Endodermal cell (in vitro differentiated cells): ENCODE measurements around the gene TMEM240. TPM values are rescaled to one million over a fixed set of nuclear protein-coding genes. Genes with fewer than 3 reads are reported as not detected.

Experiments
- DNase-seq: peaks from one replicate; pipeline ENCODE4 v3.0.0-alpha.2; 2017
- H3K27ac ChIP-seq: 2 replicates; pipeline ENCODE4 v1.5.1; 2013; ENCODE audit warnings: mild to moderate bottlenecking, low read depth, low read length, moderate library complexity
- H3K27me3 ChIP-seq: 2 replicates; pipeline ENCODE4 v1.6.1; 2013; ENCODE audit warnings: mild to moderate bottlenecking, low read length, moderate library complexity; ENCODE audit not compliant: insufficient read depth, control insufficient read depth, poor library complexity, severe bottlenecking
- H3K36me3 ChIP-seq: 2 replicates; pipeline ENCODE4 v1.7.0; 2013; ENCODE audit warnings: mild to moderate bottlenecking, low read length, moderate library complexity; ENCODE audit not compliant: control insufficient read depth, insufficient read depth
- H3K4me1 ChIP-seq: one replicate; pipeline ENCODE4 v1.7.0; 2013; ENCODE audit warnings: low read length; ENCODE audit not compliant: control insufficient read depth, insufficient read depth
- H3K4me3 ChIP-seq: 2 replicates; pipeline ENCODE4 v1.5.1; 2013; ENCODE audit warnings: mild to moderate bottlenecking, low read length, moderate library complexity
- H3K9ac ChIP-seq: 2 replicates; pipeline ENCODE4 v1.6.1; 2013; ENCODE audit warnings: mild to moderate bottlenecking, low read length, moderate library complexity; ENCODE audit not compliant: poor library complexity, severe bottlenecking; ENCODE audit errors: extremely low read depth
- H3K9me3 ChIP-seq: 2 replicates; pipeline ENCODE4 v1.6.1; 2013; ENCODE audit warnings: mild to moderate bottlenecking, low read length, moderate library complexity; ENCODE audit not compliant: control insufficient read depth
- H3K27ac Mint-ChIP-seq: 2 replicates; pipeline ENCODE4 v1.8.0; 2020; ENCODE audit warnings: mixed read lengths
- H3K27me3 Mint-ChIP-seq: 2 replicates; pipeline ENCODE4 v1.8.0; 2021; ENCODE audit warnings: mild to moderate bottlenecking, mixed read lengths; ENCODE audit not compliant: insufficient read depth
- H3K36me3 Mint-ChIP-seq: 2 replicates; pipeline ENCODE4 v1.8.0; 2020; ENCODE audit warnings: low read depth, mixed read lengths
- H3K4me1 Mint-ChIP-seq: 2 replicates; pipeline ENCODE4 v1.8.0; 2020; ENCODE audit warnings: mixed read lengths
- H3K4me3 Mint-ChIP-seq: 2 replicates; pipeline ENCODE4 v1.8.0; 2020; ENCODE audit warnings: mild to moderate bottlenecking, moderate library complexity, mixed read lengths
- H3K9me3 Mint-ChIP-seq: 2 replicates; pipeline ENCODE4 v1.8.0; 2020; ENCODE audit warnings: mild to moderate bottlenecking, mixed read lengths
- CTCF ChIP-seq: fragments of 200-600 bp; sonication (generic); conservative IDR thresholded peaks from 2 replicates; pipeline ENCODE4 v1.5.0; 2021; ENCODE audit warnings: antibody characterized with exemption, mild to moderate bottlenecking
- WGBS, 2 experiments: methylation state at CpG; one replicate each; pipeline versions ENCODE4 v1.1.5 to v1.1.7; 2013; ENCODE audit warnings: missing lambda C conversion rate in 2 of 2, mixed read lengths in 1 of 2; ENCODE audit not compliant: insufficient coverage in 1 of 2, insufficient read length in 1 of 2; 5-methylcytosine and 5-hydroxymethylcytosine counted together
- total RNA-seq, 2 donors: library from RNA; stranded (reverse); fragmentation: NEBNext Ultra II Directional in 1 of 2; extraction: Animal tissue kit (Norgen Biotek cat#: 25700) in 1 of 2; gene quantifications; 2 replicates in 1 of 2; 3 replicates in 1 of 2; pipeline ENCODE4 v1.2.1, GENCODE V29; 2021

The TMEM240 gene
- total RNA-seq, 2 donors from 2014 or later, result 6.4 to 6.9 TPM

GRCh38 chr1:1556505-1556904 is 16.1 kb upstream of the TMEM240 start:
- no peaks in the 10 kb centered on the region for H3K27me3 ChIP-seq

DNA sequence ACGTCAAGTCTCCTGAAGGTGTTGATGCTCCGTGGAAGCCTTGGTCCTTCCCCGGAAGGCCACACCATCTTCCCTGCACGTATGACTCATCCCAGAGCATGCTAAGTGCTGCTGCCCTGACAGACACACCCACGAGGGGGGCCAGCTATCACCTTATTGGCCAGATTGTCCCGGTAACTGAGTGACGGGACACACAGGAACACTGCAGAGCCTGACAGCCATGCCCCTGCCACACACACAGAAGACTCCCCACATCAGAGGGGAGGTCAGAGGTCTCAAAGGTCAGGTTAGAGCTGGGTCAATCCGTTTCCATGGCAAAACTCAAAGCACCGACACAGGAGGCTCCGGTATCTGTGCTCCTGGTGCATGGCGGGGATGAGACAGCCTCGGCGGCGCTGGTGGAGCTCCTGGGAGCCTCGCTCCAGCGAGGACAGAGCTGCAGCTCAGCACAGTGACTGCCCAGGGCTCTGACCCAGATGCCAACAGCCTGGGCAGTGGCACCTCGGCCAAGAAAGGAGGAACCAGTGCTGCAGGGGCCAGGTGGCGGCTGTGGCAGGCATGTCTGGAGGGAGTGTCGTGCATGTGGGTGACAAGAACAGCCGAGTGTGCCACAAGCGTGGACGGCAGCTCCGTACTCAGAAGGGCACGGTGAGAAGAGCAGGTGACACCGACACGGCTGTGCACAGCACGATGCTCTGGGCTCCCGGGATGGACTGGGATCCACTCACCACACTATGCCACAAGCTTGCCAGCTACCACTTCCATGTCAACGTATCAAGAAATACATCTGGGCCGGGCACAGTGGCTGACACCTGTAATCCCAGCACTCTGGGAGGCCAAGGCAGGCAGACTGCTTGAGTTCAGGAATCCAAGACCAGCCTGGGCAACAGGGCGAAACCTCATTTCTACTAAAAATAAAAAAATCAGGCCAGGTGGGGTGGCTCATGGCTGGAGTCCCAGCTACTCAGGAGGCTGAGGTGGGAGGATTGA is 14.8 kb upstream of the TMEM240 start:
- Mint-ChIP-seq H3K27me3 (no peaks in the 10 kb centered on the region), H3K36me3 (peaks cover 4% of the 10 kb centered on the region), H3K4me1 (peaks cover 1% of the 10 kb centered on the region), H3K9me3 (no peaks in the 10 kb centered on the region), H3K4me3 (no peak overlapping the region), H3K27ac (peak overlapping the region; percentile 39)
- H3K36me3 ChIP-seq, result peaks cover 27% of the 10 kb centered on the region
- no peaks in the 10 kb centered on the region for H3K9me3 ChIP-seq
- H3K27ac ChIP-seq, result no peak overlapping the region
- H3K4me1 ChIP-seq, result no peaks in the 10 kb centered on the region
- H3K9ac ChIP-seq, result no peak overlapping the region
- 86 to 95% methylated on average over 22 to 31 of the region's 31 CpGs for WGBS, 2 experiments
- DNase-seq, result peak; percentile 71
- no peak overlapping the region for H3K4me3 ChIP-seq
- no peaks in the 10 kb centered on the region for H3K27me3 ChIP-seq
- no peak for TF ChIP-seq CTCF

More at GRCh38 chr1:1556505-1556904, 16.1 kb upstream of the TMEM240 start:
- peaks cover 7% of the 10 kb centered on the region for H3K36me3 Mint-ChIP-seq
- Histone ChIP-seq H3K4me3 (no peak overlapping the region), H3K4me1 (no peaks in the 10 kb centered on the region), H3K36me3 (peaks cover 32% of the 10 kb centered on the region), H3K9ac (no peak overlapping the region), H3K9me3 (no peaks in the 10 kb centered on the region), H3K27ac (no peak overlapping the region)
- no peak for TF ChIP-seq CTCF
- no peak overlapping the region for H3K27ac Mint-ChIP-seq
- no peaks in the 10 kb centered on the region for H3K9me3 Mint-ChIP-seq
- WGBS, 2 experiments, result 95 to 98% methylated on average over 6 of the region's 6 CpGs
- peaks cover 1% of the 10 kb centered on the region for H3K4me1 Mint-ChIP-seq
- no peaks in the 10 kb centered on the region for H3K27me3 Mint-ChIP-seq
- DNase-seq, result no peak
- H3K4me3 Mint-ChIP-seq, result no peak overlapping the region

DNA sequence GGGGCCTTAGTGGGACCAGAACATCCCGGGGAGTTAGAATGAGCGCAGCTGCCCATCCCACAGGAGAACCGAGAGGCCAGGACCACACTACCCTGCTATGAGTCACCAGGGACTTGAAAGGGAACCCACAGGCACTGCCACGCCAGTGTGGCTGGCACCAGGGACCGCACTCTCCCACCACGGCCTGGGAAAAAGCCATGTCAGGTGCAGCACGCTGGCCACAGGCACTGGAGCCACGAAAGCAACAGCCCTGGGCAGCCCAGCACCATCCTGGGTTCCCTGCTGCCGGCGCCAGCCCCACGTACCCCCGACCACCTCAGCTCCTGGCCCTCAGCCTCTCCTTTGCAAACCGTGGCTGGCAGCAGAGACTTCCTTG is 14.1 kb upstream of the TMEM240 start:
- TF ChIP-seq CTCF, result no peak
- Mint-ChIP-seq H3K9me3 (no peaks in the 10 kb centered on the region), H3K27me3 (no peaks in the 10 kb centered on the region), H3K4me1 (peaks cover 1% of the 10 kb centered on the region), H3K36me3 (peaks cover 4% of the 10 kb centered on the region), H3K27ac (no peak overlapping the region), H3K4me3 (no peak overlapping the region)
- no peaks in the 10 kb centered on the region for H3K4me1 ChIP-seq
- H3K4me3 ChIP-seq, result no peak overlapping the region
- no peak for DNase-seq
- H3K27me3 ChIP-seq, result no peaks in the 10 kb centered on the region
- no peaks in the 10 kb centered on the region for H3K9me3 ChIP-seq
- no peak overlapping the region for H3K9ac ChIP-seq
- no peak overlapping the region for H3K27ac ChIP-seq
- WGBS, 2 experiments, result 96 to 97% methylated on average over 9 to 13 of the region's 13 CpGs
- H3K36me3 ChIP-seq, result peaks cover 22% of the 10 kb centered on the region
